ENCODE results near the gene PCNX1. TPM values are rescaled to one million over a fixed set of nuclear protein-coding genes. Genes with fewer than 3 reads are reported as not detected.
"Not testable (repeated sequence)": the region's sequence is repeated elsewhere in the genome, so short reads cannot be mapped to it uniquely, and the experiment has no call there.

Gene PCNX1
- total and polyA plus RNA-seq, 5 donors from 2014 or later: 16.4 to 202 (median 21.1) TPM

- no peak for DNase-seq
- Histone ChIP-seq H3K4me1 (ENCODE audit: control insufficient read depth, insufficient read depth, low read length, poor library complexity, severe bottlenecking) (peaks cover 19% of the 10 kb centered on the region), H3K27ac (ENCODE audit: insufficient read depth, low read length, poor library complexity, severe bottlenecking) (no peak overlapping the region), H3K9me3 (ENCODE audit: control insufficient read depth in 2 of 2, low read length in 2 of 2) (no peaks in the 10 kb centered on the region), H3K36me3 (ENCODE audit: control insufficient read depth, insufficient read depth, low read length) (no peaks in the 10 kb centered on the region), H3K4me3 (ENCODE audit: low read depth, low read length) (no peak overlapping the region), H3K27me3 (ENCODE audit: control insufficient read depth, insufficient read depth, low read length) (no peaks in the 10 kb centered on the region)
- H3K4me1 Mint-ChIP-seq: peaks cover 5 to 25% (median 19%) of the 10 kb centered on the region in 4 donors
- H3K9me3 Mint-ChIP-seq: no peaks in the 10 kb centered on the region
- no peaks in the 10 kb centered on the region for H3K27me3 Mint-ChIP-seq
- peak overlapping the region in 1 of 3 donors; percentile 58 for H3K27ac Mint-ChIP-seq
- no peak overlapping the region for H3K4me3 Mint-ChIP-seq
- H3K36me3 Mint-ChIP-seq: no peaks in the 10 kb centered on the region
- ATAC-seq (ENCODE audit: low read depth in 2 of 2): no peak
These were observed 232.2 kb downstream of the PCNX1 start for GRCh38 chr14:71139294-71139946.

DNA sequence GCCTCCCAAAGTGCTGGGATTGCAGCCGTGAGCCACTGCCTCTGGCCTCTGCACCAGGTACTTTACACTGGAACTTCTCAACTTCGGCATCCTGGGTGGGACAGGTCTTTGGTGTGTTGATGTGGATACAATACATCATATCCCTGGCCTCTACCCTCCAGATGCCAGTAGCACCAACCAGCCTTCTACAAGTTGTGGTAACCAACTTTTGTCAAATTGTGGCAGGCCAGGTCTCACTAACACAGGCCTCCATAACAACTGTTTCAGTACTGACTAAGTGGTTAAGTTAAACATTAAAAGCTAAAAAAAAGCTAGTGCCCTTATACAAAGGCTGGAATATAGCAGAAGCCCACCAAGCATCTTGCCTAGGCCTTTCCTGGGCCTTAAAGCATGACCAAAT is 232.9 kb downstream of the PCNX1 start:
- Mint-ChIP-seq H3K27me3 (no peaks in the 10 kb centered on the region), H3K27ac (no peak overlapping the region), H3K4me3 (no peak overlapping the region), H3K36me3 (no peaks in the 10 kb centered on the region), H3K4me1 (peaks cover 5 to 25% (median 19%) of the 10 kb centered on the region in 4 donors), H3K9me3 (no peaks in the 10 kb centered on the region)
- no peak for ATAC-seq (ENCODE audit: low read depth in 2 of 2)
- DNase-seq: no peak
- Histone ChIP-seq H3K36me3 (ENCODE audit: control insufficient read depth, insufficient read depth, low read length) (no peaks in the 10 kb centered on the region), H3K27ac (ENCODE audit: insufficient read depth, low read length, poor library complexity, severe bottlenecking) (no peak overlapping the region), H3K4me3 (ENCODE audit: low read depth, low read length) (no peak overlapping the region), H3K9me3 (ENCODE audit: control insufficient read depth in 2 of 2, low read length in 2 of 2) (no peaks in the 10 kb centered on the region), H3K4me1 (ENCODE audit: control insufficient read depth, insufficient read depth, low read length, poor library complexity, severe bottlenecking) (peaks cover 19% of the 10 kb centered on the region), H3K27me3 (ENCODE audit: control insufficient read depth, insufficient read depth, low read length) (no peaks in the 10 kb centered on the region)

DNA sequence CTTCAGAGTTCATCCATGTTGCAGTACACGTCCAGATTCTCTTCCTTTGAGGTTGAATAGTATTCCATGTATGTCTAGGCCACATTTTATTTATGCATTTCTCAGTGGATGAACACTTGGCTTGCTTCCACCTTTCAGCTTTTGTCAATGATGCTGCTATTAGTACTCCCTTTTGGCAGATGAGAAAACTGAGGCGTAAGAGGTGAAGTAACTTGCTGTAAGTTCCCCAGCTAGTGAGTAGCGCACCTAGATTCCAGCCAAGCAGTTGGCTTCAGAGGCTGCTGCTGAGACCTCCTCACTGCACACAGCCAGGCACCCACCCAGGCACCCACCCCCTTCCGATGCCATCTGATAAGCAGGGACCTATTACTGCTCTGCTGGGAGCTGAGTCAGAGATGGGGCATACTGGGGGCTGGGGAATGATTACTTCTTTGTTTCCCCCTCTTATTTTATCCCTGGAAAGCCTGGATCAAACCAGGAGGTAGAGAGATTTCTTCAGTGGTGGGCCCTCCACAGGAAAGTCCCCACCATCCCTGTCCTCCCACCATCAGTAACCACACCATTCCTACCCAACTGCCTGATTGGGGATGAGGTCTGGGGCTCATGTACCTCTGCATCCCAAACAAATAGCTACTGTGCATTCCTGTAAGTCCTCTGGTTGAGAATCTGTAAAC is 234.6 kb downstream of the PCNX1 start:
- Histone ChIP-seq H3K27me3 (ENCODE audit: control insufficient read depth, insufficient read depth, low read length) (no peaks in the 10 kb centered on the region), H3K36me3 (ENCODE audit: control insufficient read depth, insufficient read depth, low read length) (no peaks in the 10 kb centered on the region), H3K4me1 (ENCODE audit: control insufficient read depth, insufficient read depth, low read length, poor library complexity, severe bottlenecking) (peaks cover 19% of the 10 kb centered on the region), H3K4me3 (ENCODE audit: low read depth, low read length) (no peak overlapping the region), H3K27ac (ENCODE audit: insufficient read depth, low read length, poor library complexity, severe bottlenecking) (no peak overlapping the region), H3K9me3 (ENCODE audit: control insufficient read depth in 2 of 2, low read length in 2 of 2) (no peaks in the 10 kb centered on the region)
- Mint-ChIP-seq H3K4me1 (peaks cover 5 to 25% (median 19%) of the 10 kb centered on the region in 4 donors), H3K27ac (no peak overlapping the region), H3K4me3 (no peak overlapping the region), H3K9me3 (no peaks in the 10 kb centered on the region), H3K27me3 (no peaks in the 10 kb centered on the region), H3K36me3 (no peaks in the 10 kb centered on the region)
- DNase-seq (no peak), ATAC-seq (ENCODE audit: low read depth in 2 of 2) (no peak)

DNA sequence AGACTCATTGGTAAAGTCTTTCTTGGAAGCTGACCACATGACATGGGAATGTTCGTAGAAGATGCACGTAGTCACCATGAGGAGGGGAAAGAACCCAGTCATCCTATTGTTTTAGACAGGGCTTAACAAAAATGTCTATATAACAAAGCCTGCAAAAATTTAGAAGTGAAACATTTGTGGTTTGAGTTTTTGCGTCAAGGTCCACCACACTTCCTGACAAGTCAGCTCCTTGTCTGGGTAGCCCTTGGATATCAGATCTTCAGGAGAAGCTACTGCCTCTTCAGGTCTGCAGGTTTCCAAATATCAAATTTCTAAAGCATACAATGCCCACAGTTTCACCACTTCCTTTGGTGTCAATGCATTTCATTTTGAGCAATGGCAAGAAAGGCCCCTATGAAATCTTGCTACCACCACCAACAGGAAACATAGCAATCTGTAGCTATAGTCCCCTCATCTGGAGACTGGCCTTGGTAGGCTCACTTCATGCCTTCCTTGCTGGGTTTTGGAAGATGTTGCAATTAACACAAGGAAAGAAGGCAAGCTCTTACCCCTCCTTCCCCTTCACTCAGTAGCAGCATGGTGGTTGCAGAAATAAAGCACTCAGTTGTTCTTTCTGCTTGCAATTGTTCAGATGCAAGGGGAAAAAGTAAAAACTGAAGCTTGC is 235.2 kb downstream of the PCNX1 start:
- H3K36me3 ChIP-seq (ENCODE audit: control insufficient read depth, insufficient read depth, low read length): no peaks in the 10 kb centered on the region
- ATAC-seq (ENCODE audit: low read depth in 2 of 2): peak in 1 of 2 donors; percentile 16
- peak overlapping the region in 1 of 3 donors; percentile 87 for H3K27ac Mint-ChIP-seq
- no peak overlapping the region for H3K4me3 ChIP-seq (ENCODE audit: low read depth, low read length)
- H3K4me3 Mint-ChIP-seq: no peak overlapping the region
- H3K4me1 ChIP-seq (ENCODE audit: control insufficient read depth, insufficient read depth, low read length, poor library complexity, severe bottlenecking): peaks cover 19% of the 10 kb centered on the region
- no peaks in the 10 kb centered on the region for H3K36me3 Mint-ChIP-seq
- H3K4me1 Mint-ChIP-seq: peaks cover 5 to 25% (median 19%) of the 10 kb centered on the region in 4 donors
- DNase-seq: peak in 1 of 3 donors; percentile 65
- H3K27ac ChIP-seq (ENCODE audit: insufficient read depth, low read length, poor library complexity, severe bottlenecking): no peak overlapping the region
- no peaks in the 10 kb centered on the region for H3K27me3 Mint-ChIP-seq
- no peaks in the 10 kb centered on the region for H3K9me3 Mint-ChIP-seq
- H3K9me3 ChIP-seq (ENCODE audit: control insufficient read depth in 2 of 2, low read length in 2 of 2): no peaks in the 10 kb centered on the region
- H3K27me3 ChIP-seq (ENCODE audit: control insufficient read depth, insufficient read depth, low read length): no peaks in the 10 kb centered on the region

DNA sequence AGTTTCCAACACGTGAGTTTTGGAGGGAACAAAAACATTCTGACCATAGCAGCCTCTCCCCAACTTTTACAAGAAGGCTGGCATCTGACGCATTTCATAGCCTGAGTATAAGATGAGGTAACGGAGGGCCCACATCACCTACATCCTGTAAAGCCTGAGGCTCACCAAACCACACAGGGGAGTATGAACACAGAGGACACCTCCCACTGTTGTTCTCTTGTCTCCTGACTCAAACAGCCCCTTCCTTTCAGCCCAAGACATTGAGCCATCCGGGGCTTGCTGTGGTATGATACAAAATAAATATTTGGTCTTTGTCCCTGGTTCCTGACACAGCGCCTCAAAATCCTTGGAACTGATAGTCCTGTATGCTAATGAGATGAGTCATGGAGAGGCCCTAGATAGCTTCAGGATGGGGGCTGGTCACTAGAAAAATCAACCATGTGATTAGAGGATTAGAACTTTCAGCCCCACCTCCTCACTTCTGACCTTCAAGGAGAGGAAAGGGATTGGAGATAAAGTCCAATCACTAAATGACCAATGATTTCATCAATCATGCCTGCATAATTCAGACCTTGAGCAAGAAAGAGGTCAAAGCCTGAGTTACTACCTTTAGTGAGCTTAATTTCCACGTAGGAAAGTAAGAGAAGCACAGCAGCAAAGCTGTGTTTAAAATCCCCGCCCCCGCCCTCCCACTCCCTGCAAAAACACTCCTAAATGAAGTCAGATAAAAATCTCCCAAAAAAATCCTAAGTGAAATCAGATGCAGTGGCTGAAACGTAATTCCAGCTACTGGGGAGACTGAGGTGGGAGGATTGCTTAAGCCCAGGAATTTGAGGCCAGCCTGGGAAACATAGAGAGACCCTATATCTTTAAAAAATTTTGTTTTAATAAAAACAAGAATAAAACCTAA is 236.4 kb downstream of the PCNX1 start:
- ATAC-seq (ENCODE audit: low read depth in 2 of 2): peak; percentile 72 to 80
- no peak overlapping the region for H3K27ac ChIP-seq (ENCODE audit: insufficient read depth, low read length, poor library complexity, severe bottlenecking)
- peak overlapping the region in 1 of 4 donors; percentile 56 for H3K4me3 Mint-ChIP-seq
- peak overlapping the region; percentile 63 to 87 (median 71) for H3K27ac Mint-ChIP-seq
- H3K36me3 ChIP-seq (ENCODE audit: control insufficient read depth, insufficient read depth, low read length): no peaks in the 10 kb centered on the region
- H3K4me1 ChIP-seq (ENCODE audit: control insufficient read depth, insufficient read depth, low read length, poor library complexity, severe bottlenecking): peaks cover 19% of the 10 kb centered on the region
- peaks cover 5 to 25% (median 19%) of the 10 kb centered on the region in 4 donors for H3K4me1 Mint-ChIP-seq
- no peaks in the 10 kb centered on the region for H3K36me3 Mint-ChIP-seq
- no peaks in the 10 kb centered on the region for H3K9me3 ChIP-seq (ENCODE audit: control insufficient read depth in 2 of 2, low read length in 2 of 2)
- no peaks in the 10 kb centered on the region for H3K27me3 Mint-ChIP-seq
- DNase-seq: peak in 2 of 3 donors; percentile 24 to 76
- no peaks in the 10 kb centered on the region for H3K27me3 ChIP-seq (ENCODE audit: control insufficient read depth, insufficient read depth, low read length)
- no peaks in the 10 kb centered on the region for H3K9me3 Mint-ChIP-seq
- H3K4me3 ChIP-seq (ENCODE audit: low read depth, low read length): no peak overlapping the region

- Mint-ChIP-seq H3K4me1 (peaks cover 0 to 14% (median 13%) of the 10 kb centered on the region in 4 donors), H3K9me3 (peaks cover 0 to 30% (median 6%) of the 10 kb centered on the region in 7 donors)
- not testable (repeated sequence) for H3K27ac ChIP-seq (ENCODE audit: insufficient read depth, low read length, poor library complexity, severe bottlenecking); H3K36me3 ChIP-seq (ENCODE audit: control insufficient read depth, insufficient read depth, low read length); H3K27ac Mint-ChIP-seq; H3K27me3 ChIP-seq (ENCODE audit: control insufficient read depth, insufficient read depth, low read length); H3K36me3 Mint-ChIP-seq; DNase-seq; H3K27me3 Mint-ChIP-seq; H3K4me3 ChIP-seq (ENCODE audit: low read depth, low read length); H3K4me3 Mint-ChIP-seq; ATAC-seq (ENCODE audit: low read depth in 2 of 2)
- peaks cover 14% of the 10 kb centered on the region for H3K4me1 ChIP-seq (ENCODE audit: control insufficient read depth, insufficient read depth, low read length, poor library complexity, severe bottlenecking)
- H3K9me3 ChIP-seq (ENCODE audit: control insufficient read depth in 2 of 2, low read length in 2 of 2): peaks cover 8 to 23% of the 10 kb centered on the region in 2 experiments
These were observed 240.1 kb downstream of the PCNX1 start for GRCh38 chr14:71147335-71147734.

- Histone ChIP-seq H3K36me3 (ENCODE audit: control insufficient read depth, insufficient read depth, low read length) (no peaks in the 10 kb centered on the region), H3K27me3 (ENCODE audit: control insufficient read depth, insufficient read depth, low read length) (no peaks in the 10 kb centered on the region), H3K4me3 (ENCODE audit: low read depth, low read length) (no peak overlapping the region), H3K27ac (ENCODE audit: insufficient read depth, low read length, poor library complexity, severe bottlenecking) (no peak overlapping the region), H3K4me1 (ENCODE audit: control insufficient read depth, insufficient read depth, low read length, poor library complexity, severe bottlenecking) (peaks cover under 1% of the 10 kb centered on the region), H3K9me3 (ENCODE audit: control insufficient read depth in 2 of 2, low read length in 2 of 2) (peaks cover 8 to 23% of the 10 kb centered on the region in 2 experiments)
- Mint-ChIP-seq H3K27ac (no peak overlapping the region), H3K9me3 (peaks cover 0 to 31% (median 8%) of the 10 kb centered on the region in 7 donors), H3K4me1 (peaks cover 0 to 1% (median under 1%) of the 10 kb centered on the region in 4 donors), H3K27me3 (no peaks in the 10 kb centered on the region), H3K4me3 (no peak overlapping the region), H3K36me3 (no peaks in the 10 kb centered on the region)
- ATAC-seq (ENCODE audit: low read depth in 2 of 2) (no peak), DNase-seq (no peak)
These were observed 241.4 kb downstream of the PCNX1 start for GRCh38 chr14:71148627-71149026.

Data from CD4-positive, CD25-positive, alpha-beta regulatory T cell (primary cell).